Vagina (tissue), 2 donors: ENCODE data around the gene C4orf17.

Source experiments
- CTCF ChIP-seq, 3 experiments: fragments of 450-650 bp in 2 of 3; fragments of 200-600 bp in 1 of 3; sonication (generic) in 1 of 3; IDR thresholded peaks; one replicate each; pipeline ENCODE4 v1.5.1; 2017 to 2019; ENCODE audit warnings: antibody characterized with exemption in 3 of 3, mild to moderate bottlenecking in 2 of 3, moderate library complexity in 2 of 3
- POLR2A ChIP-seq, 2 donors: fragments of 450-650 bp; IDR thresholded peaks; one replicate each; pipeline ENCODE4 v1.6.1; 2017; ENCODE audit warnings: antibody characterized with exemption in 2 of 2, mild to moderate bottlenecking in 2 of 2, moderate library complexity in 2 of 2
- POLR2AphosphoS5 ChIP-seq, 2 donors: sonication (generic); formaldehyde crosslinking; IDR thresholded peaks; one replicate each; pipeline ENCODE4 v1.9.0; 2017; ENCODE audit warnings: antibody characterized with exemption in 2 of 2, mild to moderate bottlenecking in 2 of 2, low read depth in 1 of 2; ENCODE audit not compliant: insufficient read depth in 1 of 2

- no peak for TF ChIP-seq CTCF (IDR thresholded peaks at IDR 0.05)
- TF ChIP-seq POLR2AphosphoS5 (IDR thresholded peaks at IDR 0.05; ENCODE audit: insufficient read depth in 1 of 2, low read depth in 1 of 2): no peak
- no peak for TF ChIP-seq POLR2A (IDR thresholded peaks at IDR 0.05)
Observed at GRCh38 chr4:99473131-99473530, 37.7 kb upstream of the C4orf17 start.
